WTC11 (cell line): ENCODE results near the gene FCHSD1.

Experiments
- GABPB1 ChIP-seq: sonication (generic); formaldehyde crosslinking; IDR thresholded peaks from 2 replicates; pipeline ENCODE4 v1.8.1; 2023; ENCODE audit warnings: mild to moderate bottlenecking, missing genetic modification reagents
- NFE2L1 ChIP-seq: sonication (generic); formaldehyde crosslinking; IDR thresholded peaks from 2 replicates; pipeline ENCODE4 v1.8.1; 2023; ENCODE audit warnings: missing genetic modification reagents
- TF ChIP-seq, protein P1 (sequence below): sonication (generic); formaldehyde crosslinking; IDR thresholded peaks from 2 replicates; pipeline ENCODE4 v1.8.1; 2022; ENCODE audit warnings: missing genetic modification reagents, borderline replicate concordance
- TF ChIP-seq, protein P2 (sequence below): fragments of 200-600 bp; IDR thresholded peaks from 2 replicates; pipeline ENCODE4 v1.8.0; 2022; ENCODE audit warnings: antibody characterized with exemption

DNA sequence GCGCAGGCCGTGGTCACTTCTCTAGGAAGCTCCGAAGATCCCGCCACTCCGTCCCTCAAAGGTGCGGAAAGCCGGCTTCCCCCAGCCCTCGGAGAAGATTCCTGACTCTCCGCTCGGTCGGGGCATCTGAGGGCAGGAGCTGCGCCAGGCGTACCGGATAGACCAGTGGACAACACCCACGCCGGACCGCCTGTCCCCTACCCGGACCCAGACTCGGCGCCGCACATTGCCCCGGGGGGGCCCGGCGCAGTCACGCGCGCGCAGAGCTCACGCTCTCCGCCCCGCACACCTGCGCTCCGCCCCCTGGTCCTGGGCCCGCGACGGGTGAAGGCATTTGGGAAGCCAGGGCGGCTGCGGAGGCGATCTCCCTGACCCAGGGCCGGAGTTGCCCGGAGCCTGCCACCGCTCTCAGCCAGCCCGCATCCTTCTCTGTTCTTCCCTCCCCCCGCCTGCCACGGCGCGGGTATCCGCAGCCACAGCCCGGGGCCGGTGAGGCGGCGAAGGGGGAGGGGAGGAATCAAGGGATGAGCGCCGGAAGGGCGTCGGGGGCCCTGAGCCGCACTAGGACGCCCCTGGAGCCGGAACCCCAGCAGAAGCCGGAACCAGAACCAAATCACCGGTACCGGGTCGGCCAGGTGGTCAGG is 14.0 kb downstream of the FCHSD1 start:
- TF ChIP-seq, protein P1, sequence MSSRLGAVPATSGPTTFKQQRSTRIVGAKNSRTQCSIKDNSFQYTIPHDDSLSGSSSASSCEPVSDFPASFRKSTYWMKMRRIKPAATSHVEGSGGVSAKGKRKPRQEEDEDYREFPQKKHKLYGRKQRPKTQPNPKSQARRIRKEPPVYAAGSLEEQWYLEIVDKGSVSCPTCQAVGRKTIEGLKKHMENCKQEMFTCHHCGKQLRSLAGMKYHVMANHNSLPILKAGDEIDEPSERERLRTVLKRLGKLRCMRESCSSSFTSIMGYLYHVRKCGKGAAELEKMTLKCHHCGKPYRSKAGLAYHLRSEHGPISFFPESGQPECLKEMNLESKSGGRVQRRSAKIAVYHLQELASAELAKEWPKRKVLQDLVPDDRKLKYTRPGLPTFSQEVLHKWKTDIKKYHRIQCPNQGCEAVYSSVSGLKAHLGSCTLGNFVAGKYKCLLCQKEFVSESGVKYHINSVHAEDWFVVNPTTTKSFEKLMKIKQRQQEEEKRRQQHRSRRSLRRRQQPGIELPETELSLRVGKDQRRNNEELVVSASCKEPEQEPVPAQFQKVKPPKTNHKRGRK (CRISPR knock-in tag): no peak
- TF ChIP-seq, protein P2, sequence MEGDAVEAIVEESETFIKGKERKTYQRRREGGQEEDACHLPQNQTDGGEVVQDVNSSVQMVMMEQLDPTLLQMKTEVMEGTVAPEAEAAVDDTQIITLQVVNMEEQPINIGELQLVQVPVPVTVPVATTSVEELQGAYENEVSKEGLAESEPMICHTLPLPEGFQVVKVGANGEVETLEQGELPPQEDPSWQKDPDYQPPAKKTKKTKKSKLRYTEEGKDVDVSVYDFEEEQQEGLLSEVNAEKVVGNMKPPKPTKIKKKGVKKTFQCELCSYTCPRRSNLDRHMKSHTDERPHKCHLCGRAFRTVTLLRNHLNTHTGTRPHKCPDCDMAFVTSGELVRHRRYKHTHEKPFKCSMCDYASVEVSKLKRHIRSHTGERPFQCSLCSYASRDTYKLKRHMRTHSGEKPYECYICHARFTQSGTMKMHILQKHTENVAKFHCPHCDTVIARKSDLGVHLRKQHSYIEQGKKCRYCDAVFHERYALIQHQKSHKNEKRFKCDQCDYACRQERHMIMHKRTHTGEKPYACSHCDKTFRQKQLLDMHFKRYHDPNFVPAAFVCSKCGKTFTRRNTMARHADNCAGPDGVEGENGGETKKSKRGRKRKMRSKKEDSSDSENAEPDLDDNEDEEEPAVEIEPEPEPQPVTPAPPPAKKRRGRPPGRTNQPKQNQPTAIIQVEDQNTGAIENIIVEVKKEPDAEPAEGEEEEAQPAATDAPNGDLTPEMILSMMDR: no peak
- no peak for TF ChIP-seq GABPB1 (CRISPR knock-in tag)
- TF ChIP-seq NFE2L1 (CRISPR knock-in tag): no peak
